Cardiac fibroblast (primary cell): ENCODE results near the gene PLA2G4D.

Experiments
- DNase-seq, 2 donors: peaks; one replicate each; pipeline versions ENCODE4 v3.0.0 to v3.0.0-alpha.2; 2010; ENCODE audit warnings: low read depth in 2 of 2
- H3K4me3 ChIP-seq, 2 donors: replicated peaks in 1 of 2; 1 replicate in 1 of 2; 2 replicates in 1 of 2; pipeline ENCODE4 v1.5.1; 2011; ENCODE audit warnings: low read depth in 2 of 2, low read length in 2 of 2, mild to moderate bottlenecking in 2 of 2, moderate library complexity in 1 of 2
- CTCF ChIP-seq: IDR thresholded peaks from one replicate; pipeline ENCODE4 v1.5.1; 2011; ENCODE audit warnings: low read depth, mild to moderate bottlenecking, low read length, inconsistent platforms

PLA2G4D gene

GRCh38 chr15:42070279-42070975 lies 23.9 kb downstream of the PLA2G4D start:
- no peak overlapping the region for H3K4me3 ChIP-seq
- TF ChIP-seq CTCF: no peak
- no peak for DNase-seq

GRCh38 chr15:42069496-42070278 lies 24.7 kb downstream of the PLA2G4D start:
- H3K4me3 ChIP-seq: no peak overlapping the region
- DNase-seq: no peak
- no peak for TF ChIP-seq CTCF

- DNase-seq: no peak
- no peak overlapping the region for H3K4me3 ChIP-seq
- no peak for TF ChIP-seq CTCF
Observed at GRCh38 chr15:42069025-42069424, 25.3 kb downstream of the PLA2G4D start.

- no peak for TF ChIP-seq CTCF
- no peak for DNase-seq
- H3K4me3 ChIP-seq: no peak overlapping the region
Observed at GRCh38 chr15:42068601-42069000, 25.8 kb downstream of the PLA2G4D start.

GRCh38 chr15:42066764-42067415 lies 27.5 kb downstream of the PLA2G4D start:
- TF ChIP-seq CTCF: no peak
- no peak for DNase-seq
- H3K4me3 ChIP-seq: no peak overlapping the region

- no peak overlapping the region for H3K4me3 ChIP-seq
- no peak for TF ChIP-seq CTCF
- DNase-seq: no peak
Observed at GRCh38 chr15:42065468-42065867, 28.9 kb downstream of the PLA2G4D start.
